OCI-LY1 (cell line): ENCODE data around the gene ERRFI1.

Source experiments
- H2AFZ ChIP-seq: fragments of 200-600 bp; sonication (generic), shearing (Covaris generic); 2 replicates; pipeline ENCODE4 v1.6.0; 2014; ENCODE audit warnings: antibody characterized with exemption, mild to moderate bottlenecking, low read length
- H3F3A ChIP-seq: fragments of 200-600 bp; sonication (generic), shearing (Covaris generic); 2 replicates; pipeline ENCODE4 v1.6.0; 2014; ENCODE audit warnings: mild to moderate bottlenecking, antibody characterized with exemption, low read length, moderate library complexity; ENCODE audit not compliant: insufficient read depth
- H3K27ac ChIP-seq: fragments of 200-600 bp; sonication (generic); 2 replicates; pipeline ENCODE4 v1.5.1; 2014; ENCODE audit warnings: low read length, mixed run types, mild to moderate bottlenecking, low read depth; ENCODE audit not compliant: poor library complexity, severe bottlenecking
- H3K27me3 ChIP-seq: fragments of 200-600 bp; sonication (generic); 2 replicates; pipeline ENCODE4 v1.6.0; 2014; ENCODE audit warnings: antibody characterized with exemption, mild to moderate bottlenecking, low read length, moderate library complexity; ENCODE audit not compliant: insufficient read depth
- H3K36me3 ChIP-seq: fragments of 200-600 bp; sonication (generic); 2 replicates; pipeline ENCODE4 v1.6.1; 2014; ENCODE audit warnings: mild to moderate bottlenecking, antibody characterized with exemption, low read length, moderate library complexity, mixed read lengths; ENCODE audit not compliant: insufficient read depth
- H3K4me1 ChIP-seq: fragments of 200-600 bp; sonication (generic); 2 replicates; pipeline ENCODE4 v1.5.1; 2014; ENCODE audit warnings: mild to moderate bottlenecking, low read length, moderate library complexity; ENCODE audit not compliant: insufficient read depth, severe bottlenecking
- H3K4me2 ChIP-seq: fragments of 200-600 bp; sonication (generic), shearing (Covaris generic); 2 replicates; pipeline ENCODE4 v1.6.1; 2014; ENCODE audit warnings: low read length
- H3K4me3 ChIP-seq: fragments of 200-600 bp; sonication (generic); 2 replicates; pipeline ENCODE4 v1.5.1; 2014; ENCODE audit warnings: low read length, low read depth, mild to moderate bottlenecking, mixed read lengths; ENCODE audit not compliant: poor library complexity, severe bottlenecking
- H3K79me2 ChIP-seq: fragments of 200-600 bp; shearing (Covaris generic); 2 replicates; pipeline ENCODE4 v1.6.1; 2016; ENCODE audit warnings: mixed run types, low read length, mixed read lengths; ENCODE audit not compliant: insufficient read depth
- H3K9ac ChIP-seq: fragments of 200-600 bp; sonication (generic), shearing (Covaris generic); 2 replicates; pipeline ENCODE4 v1.6.1; 2014; ENCODE audit warnings: mild to moderate bottlenecking, low read length, mixed read lengths
- H3K9me2 ChIP-seq: fragments of 200-600 bp; sonication (generic), shearing (Covaris generic); 2 replicates; pipeline ENCODE4 v1.6.1; 2014; ENCODE audit warnings: low read depth, mild to moderate bottlenecking, low read length, mixed read lengths
- H3K9me3 ChIP-seq: fragments of 200-600 bp; shearing (Covaris generic); 2 replicates; pipeline ENCODE4 v1.6.1; 2014; ENCODE audit warnings: low read length, mixed read lengths
- H4K20me1 ChIP-seq: fragments of 200-600 bp; sonication (generic), shearing (Covaris generic); 2 replicates; pipeline ENCODE4 v1.6.0; 2016; ENCODE audit warnings: mild to moderate bottlenecking, low read length; ENCODE audit not compliant: insufficient read depth
- CTCF ChIP-seq: fragments of 200-600 bp; sonication (generic), shearing (Covaris generic); IDR thresholded peaks from 2 replicates; pipeline ENCODE4 v1.5.1; 2017; ENCODE audit warnings: mild to moderate bottlenecking, antibody characterized with exemption, low read length, moderate library complexity, mixed read lengths
- EZH2 ChIP-seq: fragments of 200-600 bp; sonication (generic), shearing (Covaris generic); IDR thresholded peaks from 2 replicates; pipeline ENCODE4 v1.8.0; 2017; ENCODE audit warnings: borderline replicate concordance, mixed run types, mild to moderate bottlenecking, antibody characterized with exemption, low read length, moderate library complexity, mixed read lengths

ERRFI1 gene

GRCh38 chr1:7971024-7971423, 55.1 kb downstream of the ERRFI1 start:
- no peak overlapping the region for H3K9ac ChIP-seq
- H3K9me3 ChIP-seq: no peaks in the 10 kb centered on the region
- TF ChIP-seq CTCF (no peak), EZH2 (no peak)
- no peak overlapping the region for H2AFZ ChIP-seq
- peaks cover 12% of the 10 kb centered on the region for H3K4me1 ChIP-seq
- no peaks in the 10 kb centered on the region for H4K20me1 ChIP-seq
- peaks cover 76% of the 10 kb centered on the region for H3K36me3 ChIP-seq
- no peaks in the 10 kb centered on the region for H3K9me2 ChIP-seq
- H3K4me2 ChIP-seq: no peak overlapping the region
- H3K4me3 ChIP-seq: no peak overlapping the region
- no peaks in the 10 kb centered on the region for H3K79me2 ChIP-seq
- H3F3A ChIP-seq: no peaks in the 10 kb centered on the region
- no peaks in the 10 kb centered on the region for H3K27me3 ChIP-seq
- H3K27ac ChIP-seq: no peak overlapping the region

GRCh38 chr1:7970246-7970645, 55.9 kb downstream of the ERRFI1 start:
- TF ChIP-seq EZH2: no peak
- no peak for TF ChIP-seq CTCF
- no peaks in the 10 kb centered on the region for H3K27me3 ChIP-seq
- no peaks in the 10 kb centered on the region for H3K79me2 ChIP-seq

GRCh38 chr1:7967651-7968050, 58.5 kb downstream of the ERRFI1 start:
- Histone ChIP-seq H2AFZ (no peak overlapping the region), H3K9ac (no peak overlapping the region), H3K27me3 (no peaks in the 10 kb centered on the region), H3K36me3 (peaks cover 96% of the 10 kb centered on the region), H3K9me2 (no peaks in the 10 kb centered on the region), H4K20me1 (no peaks in the 10 kb centered on the region), H3K9me3 (no peaks in the 10 kb centered on the region), H3K79me2 (peaks cover 4% of the 10 kb centered on the region; the same call in 1 of the 2 replicates), H3K27ac (no peak overlapping the region), H3F3A (no peaks in the 10 kb centered on the region), H3K4me1 (peaks cover 19% of the 10 kb centered on the region), H3K4me2 (no peak overlapping the region), H3K4me3 (no peak overlapping the region)
- TF ChIP-seq CTCF (no peak), EZH2 (no peak)

More at GRCh38 chr1:7970246-7970645, 55.9 kb downstream of the ERRFI1 start:
- no peak overlapping the region for H3K4me3 ChIP-seq
- H2AFZ ChIP-seq: no peak overlapping the region
- H3K9ac ChIP-seq: no peak overlapping the region
- H3K27ac ChIP-seq: no peak overlapping the region
- no peaks in the 10 kb centered on the region for H3K9me2 ChIP-seq
- H3K36me3 ChIP-seq: peaks cover 81% of the 10 kb centered on the region
- no peak overlapping the region for H3K4me2 ChIP-seq
- H3K4me1 ChIP-seq: peaks cover 12% of the 10 kb centered on the region
- H3K9me3 ChIP-seq: no peaks in the 10 kb centered on the region
- no peaks in the 10 kb centered on the region for H3F3A ChIP-seq
- no peaks in the 10 kb centered on the region for H4K20me1 ChIP-seq
